Fibroblast of pulmonary artery (primary cell): ENCODE measurements around the gene HAL.
A peak's percentile ranks its signal among the peaks of the same experiment; 100 is the strongest.
"Not testable (repeated sequence)": the region's sequence is repeated elsewhere in the genome, so short reads cannot be mapped to it uniquely, and the experiment has no call there.

Experiments used
- DNase-seq: peaks from one replicate; pipeline ENCODE4 v3.0.0-alpha.2; 2010; ENCODE audit warnings: low read depth
- H3K4me3 ChIP-seq: replicated peaks from 2 replicates; pipeline ENCODE4 v1.5.1; 2011; ENCODE audit warnings: low read depth, mild to moderate bottlenecking, control low read depth, low read length, moderate library complexity
- TF ChIP-seq, protein P1 (sequence below): IDR thresholded peaks from 2 replicates; pipeline ENCODE4 v1.5.1; 2011; ENCODE audit warnings: mild to moderate bottlenecking, control low read depth, low read length, inconsistent platforms; ENCODE audit errors: missing control alignments

HAL gene

DNA sequence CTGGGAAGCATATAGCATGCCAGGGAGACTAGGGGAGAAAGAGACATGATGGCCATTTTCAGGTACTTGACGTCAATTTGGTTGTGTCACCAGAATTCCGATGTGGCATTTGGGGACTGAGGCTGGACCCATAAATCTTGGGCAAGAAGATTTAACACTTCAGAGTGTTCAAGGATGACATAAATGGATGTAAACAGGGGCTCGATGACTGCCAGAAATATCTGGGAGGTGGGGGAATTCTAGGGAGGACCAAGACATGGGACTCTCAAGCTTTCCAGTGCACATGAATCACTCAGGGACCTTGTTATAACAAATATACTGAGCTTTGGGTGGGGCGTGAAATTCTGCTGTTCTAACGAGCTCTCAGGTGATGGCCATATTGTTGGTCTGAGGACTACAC is 17.8 kb downstream of the HAL start:
- H3K4me3 ChIP-seq: no peak overlapping the region
- DNase-seq: no peak
- TF ChIP-seq, protein P1, sequence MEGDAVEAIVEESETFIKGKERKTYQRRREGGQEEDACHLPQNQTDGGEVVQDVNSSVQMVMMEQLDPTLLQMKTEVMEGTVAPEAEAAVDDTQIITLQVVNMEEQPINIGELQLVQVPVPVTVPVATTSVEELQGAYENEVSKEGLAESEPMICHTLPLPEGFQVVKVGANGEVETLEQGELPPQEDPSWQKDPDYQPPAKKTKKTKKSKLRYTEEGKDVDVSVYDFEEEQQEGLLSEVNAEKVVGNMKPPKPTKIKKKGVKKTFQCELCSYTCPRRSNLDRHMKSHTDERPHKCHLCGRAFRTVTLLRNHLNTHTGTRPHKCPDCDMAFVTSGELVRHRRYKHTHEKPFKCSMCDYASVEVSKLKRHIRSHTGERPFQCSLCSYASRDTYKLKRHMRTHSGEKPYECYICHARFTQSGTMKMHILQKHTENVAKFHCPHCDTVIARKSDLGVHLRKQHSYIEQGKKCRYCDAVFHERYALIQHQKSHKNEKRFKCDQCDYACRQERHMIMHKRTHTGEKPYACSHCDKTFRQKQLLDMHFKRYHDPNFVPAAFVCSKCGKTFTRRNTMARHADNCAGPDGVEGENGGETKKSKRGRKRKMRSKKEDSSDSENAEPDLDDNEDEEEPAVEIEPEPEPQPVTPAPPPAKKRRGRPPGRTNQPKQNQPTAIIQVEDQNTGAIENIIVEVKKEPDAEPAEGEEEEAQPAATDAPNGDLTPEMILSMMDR: no peak

DNA sequence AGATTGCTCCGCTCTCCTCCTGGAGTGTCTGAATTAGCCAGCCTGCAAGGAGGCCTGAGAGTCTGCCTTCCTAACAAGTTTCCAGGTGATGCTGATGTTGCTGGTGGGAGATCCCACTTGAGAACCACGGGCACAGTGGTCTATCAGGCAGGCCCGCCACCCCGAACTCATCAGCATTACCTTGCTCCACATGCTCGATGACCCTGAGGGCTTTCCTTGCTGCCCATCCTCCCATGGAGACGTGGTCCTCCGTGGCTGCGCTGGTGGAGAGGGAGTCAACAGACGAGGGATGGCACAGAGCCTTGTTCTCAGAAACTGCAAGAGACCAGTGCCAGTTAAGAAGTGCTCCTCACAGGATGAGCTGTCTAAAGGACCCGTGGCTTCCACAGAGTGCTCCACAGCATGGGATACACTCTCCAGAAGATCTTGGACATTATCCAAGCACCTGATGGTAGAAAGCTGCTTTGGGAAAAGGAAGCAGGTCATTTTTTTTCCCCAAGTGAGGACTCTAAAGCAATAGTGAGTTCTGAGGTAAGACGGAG is 18.3 kb downstream of the HAL start:
- H3K4me3 ChIP-seq: no peak overlapping the region
- DNase-seq: no peak
- TF ChIP-seq, protein P1: no peak

GRCh38 chr12:95976416-95976832 is 19.7 kb downstream of the HAL start:
- TF ChIP-seq, protein P1: no peak
- DNase-seq: peak; percentile 31
- H3K4me3 ChIP-seq: no peak overlapping the region

DNA sequence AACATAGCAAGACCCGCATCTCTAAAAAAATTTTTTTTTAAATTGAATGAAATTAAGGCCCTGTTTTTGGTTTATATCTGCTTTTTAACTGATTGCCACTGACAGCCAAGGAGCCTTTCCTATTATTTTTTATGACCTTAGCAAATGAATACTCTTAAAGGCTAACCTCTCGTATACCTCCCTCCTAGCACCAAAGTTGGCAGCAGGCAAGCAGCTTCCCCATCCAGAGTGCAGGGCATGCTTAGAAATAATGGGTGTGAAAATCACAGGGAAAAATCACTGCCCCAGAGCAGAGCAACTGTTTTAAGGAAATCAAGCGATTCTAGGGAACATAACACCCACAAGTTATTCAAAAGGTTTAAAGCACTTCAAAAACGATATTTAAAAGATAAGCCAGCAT is 20.7 kb downstream of the HAL start:
- no peak overlapping the region for H3K4me3 ChIP-seq
- TF ChIP-seq, protein P1: no peak
- no peak for DNase-seq

DNA sequence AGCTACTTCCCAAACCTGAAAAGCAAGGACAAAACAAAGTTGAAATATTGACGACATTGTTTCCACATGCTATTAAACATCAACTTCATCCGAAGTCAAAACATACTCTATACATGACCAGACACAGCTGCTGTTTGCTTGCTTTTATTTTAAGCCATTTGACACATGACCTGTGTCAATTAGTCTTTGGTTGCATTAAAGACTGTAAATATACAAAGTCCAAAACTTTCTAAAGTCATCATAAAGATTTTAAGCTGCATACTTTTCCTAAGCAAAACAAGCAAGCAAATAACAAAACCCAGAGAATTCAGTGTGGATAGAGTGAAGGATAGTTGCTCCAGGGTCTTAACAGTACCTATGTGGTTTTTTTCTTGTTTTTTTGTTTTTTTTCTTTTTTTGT is 21.8 kb downstream of the HAL start:
- TF ChIP-seq, protein P1: no peak

DNA sequence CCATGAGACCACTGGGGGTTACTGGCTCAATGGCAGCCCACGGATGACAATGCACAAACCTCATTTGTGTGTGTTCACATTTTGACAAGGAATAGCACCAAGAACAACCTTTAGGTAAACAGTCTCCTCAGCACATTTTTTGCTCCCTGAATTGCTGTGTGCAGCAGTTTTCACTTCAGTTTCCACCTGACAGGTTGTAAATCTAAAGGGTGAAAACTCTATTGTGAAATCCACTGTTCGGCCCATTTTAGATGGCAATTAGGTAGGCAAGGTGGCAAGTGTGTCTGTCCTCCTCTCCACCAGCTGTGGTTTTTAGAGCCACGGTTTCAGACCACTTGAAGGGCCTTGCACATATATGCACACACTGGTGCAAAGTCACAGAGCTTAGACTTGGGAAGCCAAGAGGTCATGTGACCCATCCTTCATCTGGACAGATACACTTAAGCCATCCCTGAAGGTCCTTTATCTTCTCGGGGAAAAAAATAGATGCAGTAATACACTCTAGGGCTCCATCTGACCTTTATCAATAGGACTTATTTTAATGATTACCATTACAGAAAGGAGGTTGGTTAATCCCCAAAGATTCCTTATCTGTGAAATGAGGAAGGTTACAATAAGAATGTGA is 23.2 kb downstream of the HAL start:
- no peak for DNase-seq
- TF ChIP-seq, protein P1: no peak

More for the DNA sequence above, 21.8 kb downstream of the HAL start:
- DNase-seq: no peak
- H3K4me3 ChIP-seq: no peak overlapping the region

GRCh38 chr12:95970905-95971304 is 25.2 kb downstream of the HAL start:
- DNase-seq: no peak
- TF ChIP-seq, protein P1: no peak
- H3K4me3 ChIP-seq: no peak overlapping the region

More for the DNA sequence above, 23.2 kb downstream of the HAL start:
- H3K4me3 ChIP-seq: no peak overlapping the region

- not testable (repeated sequence) for DNase-seq, H3K4me3 ChIP-seq
Measured at GRCh38 chr12:95969116-95969515, 27.0 kb downstream of the HAL start.
